ENCODE measurements around the gene NDUFS5.

Gene NDUFS5

GRCh38 chr1:39044762-39045161 is 18.6 kb downstream of the NDUFS5 start:
- no peak for TF ChIP-seq CTCF (IDR thresholded peaks at IDR 0.05; ENCODE audit: control insufficient read depth, insufficient read depth, low read depth, low read length, missing control alignments)
- H3K4me3 ChIP-seq (ENCODE audit: control insufficient read depth, low read depth, low read length): no peak overlapping the region
- no peak for DNase-seq (ENCODE audit: low read depth)

- no peak for DNase-seq (ENCODE audit: low read depth)
- TF ChIP-seq CTCF (IDR thresholded peaks at IDR 0.05; ENCODE audit: control insufficient read depth, insufficient read depth, low read depth, low read length, missing control alignments): no peak
- no peak overlapping the region for H3K4me3 ChIP-seq (ENCODE audit: control insufficient read depth, low read depth, low read length)
Observed at GRCh38 chr1:39045231-39045630, 19.1 kb downstream of the NDUFS5 start.

GRCh38 chr1:39046613-39047210 is 20.6 kb downstream of the NDUFS5 start:
- no peak overlapping the region for H3K4me3 ChIP-seq (ENCODE audit: control insufficient read depth, low read depth, low read length)
- no peak for TF ChIP-seq CTCF (IDR thresholded peaks at IDR 0.05; ENCODE audit: control insufficient read depth, insufficient read depth, low read depth, low read length, missing control alignments)
- DNase-seq (ENCODE audit: low read depth): no peak

- no peak for TF ChIP-seq CTCF (IDR thresholded peaks at IDR 0.05; ENCODE audit: control insufficient read depth, insufficient read depth, low read depth, low read length, missing control alignments)
- H3K4me3 ChIP-seq (ENCODE audit: control insufficient read depth, low read depth, low read length): no peak overlapping the region
- peak; percentile 83 for DNase-seq (ENCODE audit: low read depth)
Observed at GRCh38 chr1:39047374-39048229, 21.5 kb downstream of the NDUFS5 start.

GRCh38 chr1:39048745-39049370 is 22.7 kb downstream of the NDUFS5 start:
- no peak overlapping the region for H3K4me3 ChIP-seq (ENCODE audit: control insufficient read depth, low read depth, low read length)
- TF ChIP-seq CTCF (IDR thresholded peaks at IDR 0.05; ENCODE audit: control insufficient read depth, insufficient read depth, low read depth, low read length, missing control alignments): no peak
- DNase-seq (ENCODE audit: low read depth): no peak

GRCh38 chr1:39050001-39050400 is 23.9 kb downstream of the NDUFS5 start:
- no peak for TF ChIP-seq CTCF (IDR thresholded peaks at IDR 0.05; ENCODE audit: control insufficient read depth, insufficient read depth, low read depth, low read length, missing control alignments)
- DNase-seq (ENCODE audit: low read depth): no peak
- no peak overlapping the region for H3K4me3 ChIP-seq (ENCODE audit: control insufficient read depth, low read depth, low read length)
